ENCODE data around the gene TSKU. TPM values are rescaled to one million over a fixed set of nuclear protein-coding genes. Genes with fewer than 3 reads are reported as not detected.

TSKU gene
- total RNA-seq, 1 experiment from 2014 or later, result 19.8 TPM

- H3K27ac ChIP-seq, result peak overlapping the region; percentile 85
- H3K4me1 ChIP-seq (replicated peaks), result peaks cover 51% of the 10 kb centered on the region
- H3K36me3 ChIP-seq, result no peaks in the 10 kb centered on the region
- no peaks in the 10 kb centered on the region for H3K27me3 ChIP-seq (replicated peaks)
- peak; percentile 88 to 92 for DNase-seq (ENCODE audit: low read depth in 1 of 2, low spot score in 2 of 2)
- H3K4me3 ChIP-seq, result no peak overlapping the region
- H3K9me3 ChIP-seq (replicated peaks), result no peaks in the 10 kb centered on the region
Measured at GRCh38 chr11:76770642-76771445, 12.3 kb upstream of the TSKU start.

GRCh38 chr11:76771446-76772099 lies 11.6 kb upstream of the TSKU start:
- Histone ChIP-seq H3K27me3 (replicated peaks) (no peaks in the 10 kb centered on the region), H3K27ac (peak overlapping the region; percentile 85), H3K4me1 (replicated peaks) (peaks cover 51% of the 10 kb centered on the region), H3K36me3 (no peaks in the 10 kb centered on the region), H3K4me3 (no peak overlapping the region), H3K9me3 (replicated peaks) (no peaks in the 10 kb centered on the region)
- DNase-seq (ENCODE audit: low read depth in 1 of 2, low spot score in 2 of 2), result no peak

GRCh38 chr11:76772100-76772782 lies 10.9 kb upstream of the TSKU start:
- H3K27ac ChIP-seq, result peak overlapping the region; percentile 85; the same call in 1 of the 2 replicates

GRCh38 chr11:76772783-76773106 lies 10.4 kb upstream of the TSKU start:
- no peaks in the 10 kb centered on the region for H3K9me3 ChIP-seq (replicated peaks)
- H3K4me1 ChIP-seq (replicated peaks), result peaks cover 51% of the 10 kb centered on the region
- H3K4me3 ChIP-seq, result no peak overlapping the region
- H3K27me3 ChIP-seq (replicated peaks), result no peaks in the 10 kb centered on the region
- DNase-seq (ENCODE audit: low read depth in 1 of 2, low spot score in 2 of 2), result no peak
- H3K36me3 ChIP-seq, result no peaks in the 10 kb centered on the region
- peak overlapping the region; percentile 85; the same call in 1 of the 2 replicates for H3K27ac ChIP-seq

More at GRCh38 chr11:76772100-76772782, 10.9 kb upstream of the TSKU start:
- Histone ChIP-seq H3K36me3 (no peaks in the 10 kb centered on the region), H3K27me3 (replicated peaks) (no peaks in the 10 kb centered on the region), H3K4me1 (replicated peaks) (peaks cover 51% of the 10 kb centered on the region), H3K9me3 (replicated peaks) (no peaks in the 10 kb centered on the region), H3K4me3 (no peak overlapping the region)
- no peak for DNase-seq (ENCODE audit: low read depth in 1 of 2, low spot score in 2 of 2)

- Histone ChIP-seq H3K9me3 (replicated peaks) (no peaks in the 10 kb centered on the region), H3K4me1 (replicated peaks) (peaks cover 39% of the 10 kb centered on the region), H3K36me3 (no peaks in the 10 kb centered on the region), H3K27me3 (replicated peaks) (no peaks in the 10 kb centered on the region), H3K4me3 (no peak overlapping the region), H3K27ac (no peak overlapping the region)
- DNase-seq (ENCODE audit: low read depth in 1 of 2, low spot score in 2 of 2), result no peak
Measured at GRCh38 chr11:76773921-76774361, 9.2 kb upstream of the TSKU start.

GRCh38 chr11:76776472-76776871 lies 6.7 kb upstream of the TSKU start:
- no peaks in the 10 kb centered on the region for H3K27me3 ChIP-seq (replicated peaks)

GRCh38 chr11:76777305-76777704 lies 5.9 kb upstream of the TSKU start:
- DNase-seq (ENCODE audit: low read depth in 1 of 2, low spot score in 2 of 2), result no peak
- H3K4me3 ChIP-seq, result no peak overlapping the region
- no peaks in the 10 kb centered on the region for H3K9me3 ChIP-seq (replicated peaks)
- H3K27me3 ChIP-seq (replicated peaks), result no peaks in the 10 kb centered on the region
- H3K27ac ChIP-seq, result no peak overlapping the region
- peaks cover 19% of the 10 kb centered on the region for H3K4me1 ChIP-seq (replicated peaks)
- no peaks in the 10 kb centered on the region for H3K36me3 ChIP-seq

More at GRCh38 chr11:76776472-76776871, 6.7 kb upstream of the TSKU start:
- H3K9me3 ChIP-seq (replicated peaks), result no peaks in the 10 kb centered on the region
- no peaks in the 10 kb centered on the region for H3K36me3 ChIP-seq
- H3K4me3 ChIP-seq, result no peak overlapping the region
- no peak overlapping the region for H3K27ac ChIP-seq
- H3K4me1 ChIP-seq (replicated peaks), result peaks cover 24% of the 10 kb centered on the region
- DNase-seq (ENCODE audit: low read depth in 1 of 2, low spot score in 2 of 2), result no peak

GRCh38 chr11:76777876-76778275 lies 5.3 kb upstream of the TSKU start:
- H3K36me3 ChIP-seq, result no peaks in the 10 kb centered on the region
- H3K4me3 ChIP-seq, result no peak overlapping the region
- H3K4me1 ChIP-seq (replicated peaks), result peaks cover 13% of the 10 kb centered on the region
- no peak for DNase-seq (ENCODE audit: low read depth in 1 of 2, low spot score in 2 of 2)
- H3K27ac ChIP-seq, result no peak overlapping the region
- no peaks in the 10 kb centered on the region for H3K27me3 ChIP-seq (replicated peaks)
- H3K9me3 ChIP-seq (replicated peaks), result no peaks in the 10 kb centered on the region

GRCh38 chr11:76778874-76779273 lies 4.3 kb upstream of the TSKU start:
- DNase-seq (ENCODE audit: low read depth in 1 of 2, low spot score in 2 of 2), result no peak
- H3K4me1 ChIP-seq (replicated peaks), result peaks cover 12% of the 10 kb centered on the region
- no peaks in the 10 kb centered on the region for H3K9me3 ChIP-seq (replicated peaks)
- H3K27me3 ChIP-seq (replicated peaks), result no peaks in the 10 kb centered on the region
- no peak overlapping the region for H3K4me3 ChIP-seq
- H3K27ac ChIP-seq, result no peak overlapping the region
- peaks cover 3% of the 10 kb centered on the region; the same call in 1 of the 2 replicates for H3K36me3 ChIP-seq

GRCh38 chr11:76781046-76781801 lies 1.9 kb upstream of the TSKU start:
- Histone ChIP-seq H3K27ac (no peak overlapping the region), H3K4me3 (no peak overlapping the region), H3K9me3 (replicated peaks) (no peaks in the 10 kb centered on the region), H3K27me3 (replicated peaks) (no peaks in the 10 kb centered on the region), H3K36me3 (peaks cover 3% of the 10 kb centered on the region; the same call in 1 of the 2 replicates), H3K4me1 (replicated peaks) (peaks cover 20% of the 10 kb centered on the region)
- no peak for DNase-seq (ENCODE audit: low read depth in 1 of 2, low spot score in 2 of 2)

GRCh38 chr11:76781807-76782530 lies 1.2 kb upstream of the TSKU start:
- no peak for DNase-seq (ENCODE audit: low read depth in 1 of 2, low spot score in 2 of 2)
- H3K27ac ChIP-seq, result no peak overlapping the region
- H3K4me3 ChIP-seq, result peak overlapping the region; percentile 87; the same call in 1 of the 2 replicates
- peaks cover 3% of the 10 kb centered on the region; the same call in 1 of the 2 replicates for H3K36me3 ChIP-seq
- no peaks in the 10 kb centered on the region for H3K27me3 ChIP-seq (replicated peaks)
- no peaks in the 10 kb centered on the region for H3K9me3 ChIP-seq (replicated peaks)
- H3K4me1 ChIP-seq (replicated peaks), result peaks cover 20% of the 10 kb centered on the region

- Histone ChIP-seq H3K36me3 (peaks cover 3% of the 10 kb centered on the region; the same call in 1 of the 2 replicates), H3K4me3 (peak overlapping the region; percentile 87), H3K9me3 (replicated peaks) (no peaks in the 10 kb centered on the region), H3K27me3 (replicated peaks) (no peaks in the 10 kb centered on the region), H3K27ac (peak overlapping the region; percentile 72), H3K4me1 (replicated peaks) (peaks cover 20% of the 10 kb centered on the region)
- peak; percentile 78 to 88 for DNase-seq (ENCODE audit: low read depth in 1 of 2, low spot score in 2 of 2)
Measured at GRCh38 chr11:76782531-76783293, 444 bp upstream of the TSKU start.

Data from SJSA1 (cell line).